Esophagus squamous epithelium (tissue), 5 donors: ENCODE data around the gene NR2F6. TPM values are rescaled to one million over a fixed set of nuclear protein-coding genes. Genes with fewer than 3 reads are reported as not detected.

Experiments used
- DNase-seq: peaks from one replicate; lab custom pipeline; 2025; lab: John Stamatoyannopoulos, UW
- H3K27ac ChIP-seq, 4 donors: fragments of 200-600 bp; sonication (generic); one replicate each; pipeline ENCODE4 v1.5.1; 2016 to 2019; ENCODE audit warnings: mild to moderate bottlenecking in 1 of 4
- H3K27me3 ChIP-seq, 4 donors: fragments of 200-600 bp; sonication (generic); 1 replicate in 3 of 4; 2 replicates in 1 of 4; pipeline versions ENCODE4 v1.5.1 to v1.6.0; 2017 to 2021; ENCODE audit warnings: antibody characterized with exemption in 1 of 4
- H3K36me3 ChIP-seq, 3 donors: fragments of 200-600 bp; sonication (generic); one replicate each; pipeline ENCODE4 v1.5.1; 2016 to 2019
- H3K4me1 ChIP-seq, 3 donors: fragments of 200-600 bp; sonication (generic); one replicate each; pipeline ENCODE4 v1.5.1; 2017 to 2019
- H3K4me3 ChIP-seq, 4 donors: fragments of 200-600 bp; sonication (generic); 1 replicate in 3 of 4; 2 replicates in 1 of 4; pipeline ENCODE4 v1.5.1; 2016 to 2019; ENCODE audit warnings: mild to moderate bottlenecking in 2 of 4, moderate library complexity in 1 of 4
- H3K9me3 ChIP-seq, 3 donors: fragments of 200-600 bp; sonication (generic); one replicate each; pipeline ENCODE4 v1.5.1; 2016 to 2019
- CTCF ChIP-seq, 6 experiments: fragments of 450-650 bp in 4 of 6; fragments of 200-600 bp in 2 of 6; sonication (generic) in 2 of 6; IDR thresholded peaks; one replicate each; pipeline ENCODE4 v1.5.1; 2016 to 2019; ENCODE audit warnings: antibody characterized with exemption in 6 of 6, mild to moderate bottlenecking in 4 of 6, moderate library complexity in 4 of 6
- POLR2A ChIP-seq, 4 donors: fragments of 450-650 bp; IDR thresholded peaks; one replicate each; pipeline ENCODE4 v1.6.1; 2017; ENCODE audit warnings: antibody characterized with exemption in 4 of 4, mild to moderate bottlenecking in 4 of 4, moderate library complexity in 3 of 4
- WGBS, 2 donors: methylation state at CpG; one replicate each; pipeline ENCODE4 v1.1.5; 2018; 5-methylcytosine and 5-hydroxymethylcytosine counted together
- intact Hi-C: fragments of 100-400 bp; cut with DNase I; formaldehyde crosslinking; loops from one replicate; pipeline ENCODE4 v1.15.0; 2022
- total RNA-seq, 4 donors: library from RNA; depleted of rRNA; stranded (reverse); fragments of >200 nt; gene quantifications; one replicate each; pipeline ENCODE4 v1.1.0, GENCODE V29; 2016
- donor health status: DM: yes; HTN: yes; CAD: no.

The NR2F6 gene
- total RNA-seq, 4 donors from 2014 or later = 52.8 to 115 (median 82.7) TPM

- H3K4me1 ChIP-seq = peaks cover 8 to 34% (median 8%) of the 10 kb centered on the region in 3 donors
- no peaks in the 10 kb centered on the region for H3K9me3 ChIP-seq
- peak in 1 of 6 experiments; percentile 10 for TF ChIP-seq CTCF (IDR thresholded peaks at IDR 0.05)
- TF ChIP-seq POLR2A (IDR thresholded peaks at IDR 0.05) = no peak
- peaks cover 0 to 6% (median 0%) of the 10 kb centered on the region in 3 donors for H3K36me3 ChIP-seq
- peaks cover 0 to 11% (median 0%) of the 10 kb centered on the region in 4 donors for H3K27me3 ChIP-seq
- H3K4me3 ChIP-seq = no peak overlapping the region
- 15 to 38% methylated on average over 7 to 15 of the region's 22 CpGs for WGBS, 2 donors
- DNase-seq = no peak
- H3K27ac ChIP-seq = no peak overlapping the region
- intact Hi-C loops = loop anchor here (10.0 kb wide), 1 partner anchor 85 kb away; no protein-coding TSS in a partner anchor
These were observed 43.8 kb upstream of the NR2F6 start for GRCh38 chr19:17289489-17289888.

DNA sequence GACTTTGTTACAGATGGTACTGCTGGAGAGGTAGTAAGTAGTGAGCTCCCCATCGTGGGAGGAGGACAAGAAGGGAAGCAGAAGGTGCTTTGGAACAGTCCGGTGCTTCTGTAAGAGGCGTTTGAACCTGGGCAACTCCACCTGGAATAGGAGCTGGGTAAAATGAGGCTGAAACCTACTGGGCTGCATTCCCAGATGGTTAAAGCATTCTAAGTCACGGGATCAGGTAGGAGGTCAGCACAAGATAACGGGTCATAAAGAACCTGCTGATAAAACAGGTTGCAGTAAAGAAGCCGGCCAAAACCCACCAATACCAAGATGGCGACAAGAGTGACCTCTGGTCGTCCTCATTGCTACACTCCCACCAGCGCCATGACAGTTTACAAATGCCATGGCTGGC, 41.0 kb upstream of the NR2F6 start:
- Histone ChIP-seq H3K27me3 (peaks cover 0 to 23% (median under 1%) of the 10 kb centered on the region in 4 donors), H3K9me3 (no peaks in the 10 kb centered on the region), H3K4me1 (peaks cover 11 to 20% (median 12%) of the 10 kb centered on the region in 3 donors), H3K27ac (no peak overlapping the region), H3K4me3 (no peak overlapping the region), H3K36me3 (no peaks in the 10 kb centered on the region)
- no peak for DNase-seq
- WGBS, 2 donors = 84 to 85% methylated on average over 8 to 9 of the region's 9 CpGs
- intact Hi-C loops = loop anchor here (10.0 kb wide), 1 partner anchor 82 kb away; no protein-coding TSS in a partner anchor
- TF ChIP-seq CTCF (IDR thresholded peaks at IDR 0.05) (no peak), POLR2A (IDR thresholded peaks at IDR 0.05) (no peak)

DNA sequence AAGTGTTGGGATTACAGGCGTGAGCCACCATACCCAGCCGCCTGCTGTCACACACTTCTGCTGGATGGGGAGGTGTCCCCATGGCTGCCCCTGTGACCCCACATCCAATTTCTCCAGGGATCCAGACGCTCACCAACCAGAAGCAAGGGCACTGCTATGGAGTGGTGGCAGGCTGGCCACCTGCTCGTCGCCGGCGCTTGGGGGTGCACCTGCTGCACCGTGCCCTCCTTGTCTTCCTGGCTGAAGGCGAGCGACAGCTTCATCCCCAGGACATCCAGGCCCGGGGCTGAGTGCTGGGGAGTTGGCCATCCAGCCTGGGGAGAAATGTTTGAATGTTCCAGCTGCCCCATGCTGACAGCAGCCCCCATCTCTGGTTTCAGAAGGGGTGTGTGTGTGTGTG, 40.5 kb upstream of the NR2F6 start:
- Histone ChIP-seq H3K9me3 (no peaks in the 10 kb centered on the region), H3K4me3 (no peak overlapping the region), H3K4me1 (peaks cover 14 to 24% (median 16%) of the 10 kb centered on the region in 3 donors), H3K27ac (no peak overlapping the region), H3K27me3 (peaks cover 0 to 28% (median 2%) of the 10 kb centered on the region in 4 donors), H3K36me3 (no peaks in the 10 kb centered on the region)
- TF ChIP-seq CTCF (IDR thresholded peaks at IDR 0.05) (no peak), POLR2A (IDR thresholded peaks at IDR 0.05) (no peak)
- no peak for DNase-seq
- intact Hi-C loops = loop anchor here (10.0 kb wide), 1 partner anchor 81 kb away; no protein-coding TSS in a partner anchor
- 100% methylated on average over 1 to 2 of the region's 11 CpGs for WGBS, 2 donors

- peaks cover 14 to 26% (median 17%) of the 10 kb centered on the region in 3 donors for H3K4me1 ChIP-seq
- no peak overlapping the region for H3K27ac ChIP-seq
- no peak for TF ChIP-seq POLR2A (IDR thresholded peaks at IDR 0.05)
- TF ChIP-seq CTCF (IDR thresholded peaks at IDR 0.05) = no peak
- H3K9me3 ChIP-seq = no peaks in the 10 kb centered on the region
- peaks cover 0 to 31% (median 2%) of the 10 kb centered on the region in 4 donors for H3K27me3 ChIP-seq
- DNase-seq = no peak
- H3K36me3 ChIP-seq = no peaks in the 10 kb centered on the region
- 87 to 88% methylated on average over 13 of the region's 18 CpGs for WGBS, 2 donors
- intact Hi-C loops = loop anchor here (10.0 kb wide), 1 partner anchor 81 kb away; no protein-coding TSS in a partner anchor
- no peak overlapping the region for H3K4me3 ChIP-seq
These were observed 39.9 kb upstream of the NR2F6 start for GRCh38 chr19:17285415-17286135.

GRCh38 chr19:17283504-17283996, 37.8 kb upstream of the NR2F6 start:
- no CpG with 5 or more reads among the region's 7 CpGs for WGBS, 2 donors
- Histone ChIP-seq H3K27ac (no peak overlapping the region), H3K36me3 (peaks cover 0 to 12% (median 0%) of the 10 kb centered on the region in 3 donors), H3K27me3 (peaks cover 0 to 21% (median 2%) of the 10 kb centered on the region in 4 donors), H3K9me3 (no peaks in the 10 kb centered on the region), H3K4me1 (peaks cover 14 to 20% (median 17%) of the 10 kb centered on the region in 3 donors), H3K4me3 (no peak overlapping the region)
- intact Hi-C loops = loop anchor here (5.0 to 10.0 kb wide), 2 partner anchors 79 to 216 kb away; no protein-coding TSS in a partner anchor
- TF ChIP-seq POLR2A (IDR thresholded peaks at IDR 0.05) = no peak
- no peak for TF ChIP-seq CTCF (IDR thresholded peaks at IDR 0.05)
- no peak for DNase-seq
